WI38 (cell line): ENCODE results near the gene RBM24.

ENCODE experiments used
- H3K4me3 ChIP-seq: 2 replicates; pipeline ENCODE4 v1.5.1; 2011; ENCODE audit warnings: low read depth, mild to moderate bottlenecking, control low read depth, low read length
- TF ChIP-seq, protein P1 (sequence below): IDR thresholded peaks from 2 replicates; pipeline ENCODE4 v1.5.1; 2012; ENCODE audit warnings: low read depth, mild to moderate bottlenecking, control low read depth, low read length

Gene RBM24

DNA sequence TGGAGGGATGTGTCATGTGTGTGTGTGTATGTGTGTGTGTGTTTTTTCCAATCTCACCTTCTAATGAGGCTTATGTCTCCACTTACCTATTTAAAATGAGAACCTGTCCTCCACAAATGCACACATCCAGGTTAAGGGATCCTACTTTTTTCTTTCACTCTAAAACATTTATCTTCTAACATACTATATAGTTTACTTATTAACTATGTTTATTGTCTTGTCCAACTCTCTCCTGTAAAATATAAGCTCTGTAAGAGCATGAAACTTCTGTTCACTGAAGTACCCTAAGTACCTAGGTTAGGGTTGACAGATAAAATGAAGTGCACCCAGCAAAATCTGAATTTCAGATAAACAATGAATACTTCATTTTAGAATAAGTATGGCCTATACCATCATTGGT, 29.2 kb upstream of the RBM24 start:
- TF ChIP-seq, protein P1, sequence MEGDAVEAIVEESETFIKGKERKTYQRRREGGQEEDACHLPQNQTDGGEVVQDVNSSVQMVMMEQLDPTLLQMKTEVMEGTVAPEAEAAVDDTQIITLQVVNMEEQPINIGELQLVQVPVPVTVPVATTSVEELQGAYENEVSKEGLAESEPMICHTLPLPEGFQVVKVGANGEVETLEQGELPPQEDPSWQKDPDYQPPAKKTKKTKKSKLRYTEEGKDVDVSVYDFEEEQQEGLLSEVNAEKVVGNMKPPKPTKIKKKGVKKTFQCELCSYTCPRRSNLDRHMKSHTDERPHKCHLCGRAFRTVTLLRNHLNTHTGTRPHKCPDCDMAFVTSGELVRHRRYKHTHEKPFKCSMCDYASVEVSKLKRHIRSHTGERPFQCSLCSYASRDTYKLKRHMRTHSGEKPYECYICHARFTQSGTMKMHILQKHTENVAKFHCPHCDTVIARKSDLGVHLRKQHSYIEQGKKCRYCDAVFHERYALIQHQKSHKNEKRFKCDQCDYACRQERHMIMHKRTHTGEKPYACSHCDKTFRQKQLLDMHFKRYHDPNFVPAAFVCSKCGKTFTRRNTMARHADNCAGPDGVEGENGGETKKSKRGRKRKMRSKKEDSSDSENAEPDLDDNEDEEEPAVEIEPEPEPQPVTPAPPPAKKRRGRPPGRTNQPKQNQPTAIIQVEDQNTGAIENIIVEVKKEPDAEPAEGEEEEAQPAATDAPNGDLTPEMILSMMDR = no peak
- H3K4me3 ChIP-seq = no peak overlapping the region

DNA sequence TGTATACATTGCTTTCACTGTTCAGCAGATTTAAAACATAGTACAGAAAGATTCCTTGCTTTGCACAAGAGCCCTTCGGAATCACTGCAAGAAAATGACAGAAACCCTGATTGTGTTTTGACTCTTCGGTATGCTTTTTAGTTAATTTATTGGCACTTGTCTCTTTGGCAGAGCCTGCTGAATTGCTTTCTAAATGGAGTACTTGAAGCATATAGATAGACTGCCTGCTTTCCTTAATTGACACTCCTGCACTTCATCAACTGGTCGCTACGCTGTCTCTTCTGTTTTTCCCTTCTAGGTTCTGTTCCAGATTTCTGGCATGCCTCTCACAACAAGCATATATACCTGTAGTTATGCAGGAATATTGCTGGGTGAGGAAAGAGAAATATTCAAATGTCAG, 22.4 kb upstream of the RBM24 start:
- TF ChIP-seq, protein P1 = no peak

DNA sequence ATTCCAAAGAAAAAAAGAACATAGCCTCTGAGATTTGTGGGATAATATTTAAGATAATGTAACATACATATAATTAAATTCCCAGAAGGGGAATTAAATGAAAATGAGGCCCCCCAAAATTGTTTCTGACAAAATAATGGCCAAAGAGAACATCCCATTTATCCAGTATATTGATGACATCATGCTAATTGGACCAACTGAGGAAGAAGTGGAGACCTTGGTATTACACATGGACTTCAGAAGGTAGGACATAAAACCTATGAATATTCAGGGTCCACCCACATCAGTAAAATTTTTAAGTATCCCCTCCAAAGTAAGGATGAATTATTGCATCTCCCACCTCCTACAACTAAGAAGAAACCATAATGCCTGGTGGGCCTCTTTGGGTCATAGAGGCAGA, 15.6 kb upstream of the RBM24 start:
- no peak overlapping the region for H3K4me3 ChIP-seq

More for the DNA sequence above, 22.4 kb upstream of the RBM24 start:
- H3K4me3 ChIP-seq = no peak overlapping the region

DNA sequence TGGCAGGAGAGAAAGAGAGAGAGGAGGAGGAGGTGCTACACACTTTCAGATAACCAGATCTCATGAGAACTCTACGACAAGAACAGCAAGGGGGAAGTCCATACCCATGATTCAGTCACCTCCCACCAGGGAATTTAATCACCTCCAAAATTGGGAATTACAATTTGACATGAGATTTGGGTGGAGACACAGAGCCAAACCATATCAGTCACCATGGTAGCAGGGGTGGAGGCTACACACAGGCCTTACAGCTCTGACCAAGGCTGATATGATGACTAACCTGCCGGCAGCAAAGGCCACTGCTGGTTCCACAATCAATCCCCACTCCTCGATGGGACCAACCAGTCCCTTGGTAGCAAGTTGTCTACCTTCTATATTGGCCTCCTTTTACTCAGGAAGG, 13.6 kb upstream of the RBM24 start:
- TF ChIP-seq, protein P1 = no peak
- H3K4me3 ChIP-seq = no peak overlapping the region

More for the DNA sequence above, 15.6 kb upstream of the RBM24 start:
- TF ChIP-seq, protein P1 = no peak

DNA sequence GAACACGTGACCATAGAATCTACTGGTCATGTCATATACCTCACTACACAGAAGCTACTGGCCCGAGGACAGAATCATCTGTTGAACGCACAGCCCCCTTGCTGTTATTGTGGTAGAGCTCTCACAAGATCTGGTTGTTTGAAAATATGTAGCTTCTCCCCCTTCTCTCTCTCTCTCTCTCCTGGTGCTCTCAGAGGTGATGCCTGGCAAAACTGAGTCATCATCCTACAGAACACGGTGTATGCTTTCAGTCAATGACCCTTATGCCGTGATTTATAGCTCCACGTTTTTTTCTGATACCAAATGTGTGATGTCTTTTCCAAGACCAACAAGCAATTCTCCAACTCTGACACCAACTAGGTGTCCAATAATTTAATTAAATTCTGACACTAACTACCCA, 13.0 kb upstream of the RBM24 start:
- TF ChIP-seq, protein P1 = no peak

DNA sequence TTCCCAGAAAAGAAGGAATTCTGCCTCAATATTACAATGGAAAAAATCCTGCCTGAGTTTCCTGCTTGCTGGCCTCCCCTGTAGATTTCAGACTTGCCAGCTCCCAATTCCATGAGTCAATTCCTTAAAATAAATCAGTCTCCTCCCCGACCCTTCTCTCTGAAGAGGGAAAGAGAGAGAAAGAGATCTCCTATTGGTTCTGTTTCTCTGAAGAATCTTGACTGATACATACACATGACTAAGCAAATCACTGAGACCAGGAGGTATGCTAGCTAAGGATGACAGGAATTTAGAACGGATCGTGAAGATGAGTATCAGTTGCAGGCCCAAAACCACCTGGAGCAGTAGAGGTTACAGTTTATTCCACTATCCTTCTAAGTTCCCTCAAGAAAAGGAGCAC, 11.3 kb upstream of the RBM24 start:
- TF ChIP-seq, protein P1 = no peak
- no peak overlapping the region for H3K4me3 ChIP-seq

More for the DNA sequence above, 13.0 kb upstream of the RBM24 start:
- H3K4me3 ChIP-seq = no peak overlapping the region

DNA sequence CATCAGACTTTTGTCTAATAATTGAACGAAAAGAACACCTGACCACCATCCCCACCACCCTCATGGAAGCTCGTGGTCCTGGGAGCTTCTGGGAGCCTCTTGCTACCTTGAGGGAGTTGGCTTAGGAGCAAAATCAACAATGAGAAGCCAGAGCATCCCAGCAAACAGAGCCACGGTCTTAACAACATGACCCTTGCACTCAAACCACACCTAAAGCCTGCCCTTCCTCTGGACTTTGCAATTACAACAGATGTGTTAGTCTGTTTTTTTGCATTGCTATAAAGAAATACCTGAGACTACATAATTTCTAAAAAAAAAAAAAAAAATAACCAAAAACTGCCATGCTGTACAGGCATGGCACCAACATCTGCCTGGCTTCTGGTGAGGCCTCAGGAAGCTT, 9.5 kb upstream of the RBM24 start:
- H3K4me3 ChIP-seq = no peak overlapping the region
- TF ChIP-seq, protein P1 = no peak
